Measurements from ENCODE around the gene POMC. TPM values are rescaled to one million over a fixed set of nuclear protein-coding genes. Genes with fewer than 3 reads are reported as not detected.
"Not testable (repeated sequence)": the region's sequence is repeated elsewhere in the genome, so short reads cannot be mapped to it uniquely, and the experiment has no call there.

POMC gene
- total and polyA plus RNA-seq, 2 of the 4 experiments (the other 2 are of a cell fraction), result 0.17 TPM; not detected in 1

DNA sequence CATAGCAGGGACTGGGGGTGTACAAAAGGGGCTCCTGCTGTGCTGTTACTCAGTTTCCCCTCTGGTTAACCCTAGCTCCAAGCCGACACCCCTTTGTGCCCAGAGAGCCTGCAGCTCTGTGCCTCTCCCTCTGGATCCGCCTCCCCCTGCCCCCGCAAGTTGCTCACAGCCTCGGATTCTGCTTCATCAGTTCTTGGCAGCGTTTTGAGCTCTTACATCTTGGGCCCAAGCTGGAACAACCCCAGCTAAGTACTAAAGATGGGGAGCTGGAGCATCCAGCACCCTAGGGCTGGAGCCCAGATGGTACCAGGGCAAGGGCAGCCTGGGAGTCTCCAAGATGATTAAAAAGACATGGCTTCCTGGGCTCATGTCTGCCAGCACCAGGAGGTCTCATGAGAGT is 40.7 kb downstream of the POMC start:
- H3K9me3 ChIP-seq (ENCODE audit: control insufficient read depth, insufficient read depth, low read length), result no peaks in the 10 kb centered on the region
- no peak overlapping the region for H2AK5ac ChIP-seq (ENCODE audit: low read depth, low read length)
- WGBS, 2 experiments (ENCODE audit: extremely low coverage in 2 of 2, insufficient read length in 1 of 2), result 80% methylated on average over 1 of the region's 5 CpGs; no CpG with 5 or more reads in 1 of the 2 experiments
- ATAC-seq (ENCODE audit: low read depth) (peak; percentile 28; the same call in 1 of the 2 replicates), DNase-seq (peak; percentile 59)
- H3K18ac ChIP-seq (ENCODE audit: low read depth, low read length), result no peak overlapping the region
- H4K5ac ChIP-seq (ENCODE audit: low read depth, low read length), result no peak overlapping the region
- H4K8ac ChIP-seq (ENCODE audit: low read depth in 2 of 2, low read length in 2 of 2), result no peak overlapping the region
- H3K9me1 ChIP-seq (ENCODE audit: insufficient read depth, low read length), result no peaks in the 10 kb centered on the region
- H3K23ac ChIP-seq (ENCODE audit: low read depth, low read length), result no peak overlapping the region
- H2AK9ac ChIP-seq (replicated peaks; ENCODE audit: low read depth, low read length, poor library complexity), result no peak overlapping the region
- no peaks in the 10 kb centered on the region for H3K79me1 ChIP-seq (ENCODE audit: low read depth in 1 of 2, low read length in 2 of 2)
- BruUV-seq (replicated peaks), result no TSS peak
- H3K27me3 ChIP-seq (ENCODE audit: control insufficient read depth, insufficient read depth, low read length), result peaks cover 4% of the 10 kb centered on the region
- no peaks in the 10 kb centered on the region for H3K36me3 ChIP-seq (ENCODE audit: control insufficient read depth, insufficient read depth, low read length)
- no peak overlapping the region for H3K4me2 ChIP-seq (ENCODE audit: low read depth, low read length)
- peak overlapping the region; percentile 60 for H2AFZ ChIP-seq (replicated peaks; ENCODE audit: low read length, poor library complexity)
- H3K27ac ChIP-seq (ENCODE audit: insufficient read depth, low read length), result no peak overlapping the region
- H3K14ac ChIP-seq (replicated peaks; ENCODE audit: low read depth, low read length), result no peak overlapping the region
- H3K4ac ChIP-seq (ENCODE audit: low read depth, low read length), result no peak overlapping the region
- TF ChIP-seq FOS (IDR thresholded peaks at IDR 0.05; ENCODE audit: low read depth, low read length), result no peak
- no peak for TF ChIP-seq RFX5 (IDR thresholded peaks at IDR 0.05; ENCODE audit: low read depth, low read length)
- POLR2A ChIA-PET (ENCODE audit: unreplicated experiment), result no interaction called here
- H2BK120ac ChIP-seq (ENCODE audit: low read depth, low read length), result no peak overlapping the region
- CTCF ChIA-PET, result interaction anchor here (1.1 to 3.9 kb wide), 3 partner anchors 28 to 152 kb away, joined by 3 to 22 read pairs (median 3); no protein-coding TSS in a partner anchor
- no peak overlapping the region for H3K4me3 ChIP-seq (ENCODE audit: insufficient read depth, low read depth, low read length)
- in situ Hi-C loops (cut with MboI; ENCODE audit: low sequenced_read_pairs) (loop anchor here (25.0 kb wide), 1 partner anchor 715 kb away; no protein-coding TSS in a partner anchor), dilution Hi-C loops (cut with HindIII; ENCODE audit: low sequenced_read_pairs, unreplicated experiment) (no loop called here), intact Hi-C loops (cut with micrococcal nuclease) (loop anchor here (2.0 to 10.0 kb wide), 3 partner anchors 69 to 293 kb away; partner anchors contain the start of gene EFR3B)
- H2BK20ac ChIP-seq (ENCODE audit: low read depth, low read length), result no peak overlapping the region
- no peak overlapping the region for H2BK5ac ChIP-seq (ENCODE audit: low read depth, low read length, poor library complexity, severe bottlenecking)
- H2BK15ac ChIP-seq (ENCODE audit: low read depth, low read length), result no peak overlapping the region
- H3K56ac ChIP-seq (ENCODE audit: extremely low read depth, insufficient read depth, low read length), result no peak overlapping the region
- H3K9ac ChIP-seq (ENCODE audit: low read depth, low read length), result no peak overlapping the region
- no peak overlapping the region for H4K91ac ChIP-seq (ENCODE audit: insufficient read depth, low read depth, low read length)
- H3K4me1 ChIP-seq (ENCODE audit: control insufficient read depth, insufficient read depth, low read length), result peaks cover 1% of the 10 kb centered on the region; the same call in 1 of the 2 replicates
- no peaks in the 10 kb centered on the region for H4K20me1 ChIP-seq (ENCODE audit: insufficient read depth, low read length)

DNA sequence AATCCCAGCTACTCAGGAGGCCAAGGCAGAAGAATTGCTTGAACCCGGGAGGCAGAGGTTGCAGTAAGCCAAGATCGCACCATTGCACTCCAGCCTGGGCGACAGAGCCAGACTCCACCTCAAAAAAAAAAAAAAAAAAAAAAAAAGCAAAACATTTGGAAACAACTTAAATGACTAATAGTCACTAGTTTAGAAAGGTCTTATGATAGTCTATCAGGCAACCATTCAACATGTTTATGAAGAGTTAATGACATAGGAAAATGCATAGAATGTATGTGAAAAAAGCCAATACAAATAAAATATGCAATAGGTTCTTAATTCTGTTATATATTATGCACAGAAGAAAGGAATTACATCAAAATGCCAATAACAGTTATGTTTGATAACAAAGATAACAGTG is 41.3 kb downstream of the POMC start:
- H3K9me1 ChIP-seq (ENCODE audit: insufficient read depth, low read length); H3K27ac ChIP-seq (ENCODE audit: insufficient read depth, low read length); H4K20me1 ChIP-seq (ENCODE audit: insufficient read depth, low read length); H2BK5ac ChIP-seq (ENCODE audit: low read depth, low read length, poor library complexity, severe bottlenecking); BruUV-seq (replicated peaks); H4K91ac ChIP-seq (ENCODE audit: insufficient read depth, low read depth, low read length); DNase-seq; H2BK15ac ChIP-seq (ENCODE audit: low read depth, low read length); H2AK5ac ChIP-seq (ENCODE audit: low read depth, low read length); H2AK9ac ChIP-seq (replicated peaks; ENCODE audit: low read depth, low read length, poor library complexity); H3K14ac ChIP-seq (replicated peaks; ENCODE audit: low read depth, low read length); H3K36me3 ChIP-seq (ENCODE audit: control insufficient read depth, insufficient read depth, low read length); H3K9me3 ChIP-seq (ENCODE audit: control insufficient read depth, insufficient read depth, low read length); H2BK20ac ChIP-seq (ENCODE audit: low read depth, low read length); H4K8ac ChIP-seq (ENCODE audit: low read depth in 2 of 2, low read length in 2 of 2); H4K5ac ChIP-seq (ENCODE audit: low read depth, low read length); H3K4me2 ChIP-seq (ENCODE audit: low read depth, low read length); POLR2A ChIA-PET (ENCODE audit: unreplicated experiment); H3K27me3 ChIP-seq (ENCODE audit: control insufficient read depth, insufficient read depth, low read length); ATAC-seq (ENCODE audit: low read depth); dilution Hi-C loops (cut with HindIII; ENCODE audit: low sequenced_read_pairs, unreplicated experiment); H3K4me1 ChIP-seq (ENCODE audit: control insufficient read depth, insufficient read depth, low read length); H3K4ac ChIP-seq (ENCODE audit: low read depth, low read length); H3K4me3 ChIP-seq (ENCODE audit: insufficient read depth, low read depth, low read length); H3K79me1 ChIP-seq (ENCODE audit: low read depth in 1 of 2, low read length in 2 of 2); H2AFZ ChIP-seq (replicated peaks; ENCODE audit: low read length, poor library complexity); H3K56ac ChIP-seq (ENCODE audit: extremely low read depth, insufficient read depth, low read length); H3K18ac ChIP-seq (ENCODE audit: low read depth, low read length); H3K9ac ChIP-seq (ENCODE audit: low read depth, low read length); H3K23ac ChIP-seq (ENCODE audit: low read depth, low read length); H2BK120ac ChIP-seq (ENCODE audit: low read depth, low read length): not testable (repeated sequence)
- CTCF ChIA-PET, result interaction anchor here (1.1 to 3.9 kb wide), 2 partner anchors 101 to 151 kb away, joined by 3 to 22 read pairs; no protein-coding TSS in a partner anchor
- in situ Hi-C loops (cut with MboI; ENCODE audit: low sequenced_read_pairs) (loop anchor here (25.0 kb wide), 1 partner anchor 715 kb away; no protein-coding TSS in a partner anchor), intact Hi-C loops (cut with micrococcal nuclease) (loop anchor here (5.0 to 10.0 kb wide), 2 partner anchors 85 to 292 kb away; partner anchors contain the start of gene EFR3B)
- WGBS, 2 experiments (ENCODE audit: extremely low coverage in 2 of 2, insufficient read length in 1 of 2), result no CpG with 5 or more reads among the region's 3 CpGs
